ENCODE measurements around the gene SERPINI1. TPM values are rescaled to one million over a fixed set of nuclear protein-coding genes. Genes with fewer than 3 reads are reported as not detected.

SERPINI1 gene
- total RNA-seq, 6 donors from 2014 or later: 0.89 to 7.9 (median 4.5) TPM

- Histone ChIP-seq H3K4me1 (peaks cover 0 to 5% (median 0%) of the 10 kb centered on the region in 4 donors), H3K36me3 (no peaks in the 10 kb centered on the region), H3K27me3 (no peaks in the 10 kb centered on the region), H3K27ac (no peak overlapping the region), H3K9me3 (no peaks in the 10 kb centered on the region), H3K4me3 (no peak overlapping the region)
- no peak for TF ChIP-seq POLR2AphosphoS5 (IDR thresholded peaks at IDR 0.05)
- TF ChIP-seq EP300 (IDR thresholded peaks at IDR 0.05): peak in 1 of 4 donors; percentile 39
- TF ChIP-seq POLR2A (IDR thresholded peaks at IDR 0.05): no peak
- no peak for TF ChIP-seq CTCF (IDR thresholded peaks at IDR 0.05)
- ATAC-seq (ENCODE audit: low FRiP score in 2 of 2) (peak in 1 of 2 donors; percentile 24), DNase-seq (no peak)
- 41 to 55% methylated on average over 3 of the region's 3 CpGs for WGBS, 2 donors
Measured at GRCh38 chr3:167750272-167750971, 14.9 kb downstream of the SERPINI1 start.

GRCh38 chr3:167754049-167754448, 18.5 kb downstream of the SERPINI1 start:
- no peaks in the 10 kb centered on the region for H3K36me3 ChIP-seq
- ATAC-seq (ENCODE audit: low FRiP score in 2 of 2): no peak

GRCh38 chr3:167761302-167761701, 25.8 kb downstream of the SERPINI1 start:
- H3K27ac ChIP-seq: no peak overlapping the region
- ATAC-seq (ENCODE audit: low FRiP score in 2 of 2): no peak
- no peak for DNase-seq
- H3K4me1 ChIP-seq: no peaks in the 10 kb centered on the region
- no peak overlapping the region for H3K4me3 ChIP-seq
- no peaks in the 10 kb centered on the region for H3K36me3 ChIP-seq
- no peaks in the 10 kb centered on the region for H3K27me3 ChIP-seq
- H3K9me3 ChIP-seq: no peaks in the 10 kb centered on the region
- TF ChIP-seq CTCF (IDR thresholded peaks at IDR 0.05) (no peak), POLR2A (IDR thresholded peaks at IDR 0.05) (no peak), EP300 (IDR thresholded peaks at IDR 0.05) (no peak), POLR2AphosphoS5 (IDR thresholded peaks at IDR 0.05) (no peak)
- WGBS, 2 donors: 85 to 86% methylated on average over 1 of the region's 1 CpG

More at GRCh38 chr3:167754049-167754448, 18.5 kb downstream of the SERPINI1 start:
- no peak overlapping the region for H3K27ac ChIP-seq
- H3K9me3 ChIP-seq: no peaks in the 10 kb centered on the region
- H3K4me1 ChIP-seq: peaks cover 0 to 5% (median 0%) of the 10 kb centered on the region in 4 donors
- TF ChIP-seq EP300 (IDR thresholded peaks at IDR 0.05) (no peak), CTCF (IDR thresholded peaks at IDR 0.05) (no peak), POLR2A (IDR thresholded peaks at IDR 0.05) (no peak), POLR2AphosphoS5 (IDR thresholded peaks at IDR 0.05) (no peak)
- DNase-seq: no peak
- no peak overlapping the region for H3K4me3 ChIP-seq
- H3K27me3 ChIP-seq: no peaks in the 10 kb centered on the region

- Histone ChIP-seq H3K4me3 (no peak overlapping the region), H3K9me3 (no peaks in the 10 kb centered on the region), H3K4me1 (no peaks in the 10 kb centered on the region), H3K36me3 (no peaks in the 10 kb centered on the region), H3K27me3 (no peaks in the 10 kb centered on the region), H3K27ac (no peak overlapping the region)
- WGBS, 2 donors: 45 to 51% methylated on average over 2 of the region's 2 CpGs
- TF ChIP-seq EP300 (IDR thresholded peaks at IDR 0.05) (no peak), POLR2AphosphoS5 (IDR thresholded peaks at IDR 0.05) (no peak), POLR2A (IDR thresholded peaks at IDR 0.05) (no peak), CTCF (IDR thresholded peaks at IDR 0.05) (no peak)
- DNase-seq: no peak
- no peak for ATAC-seq (ENCODE audit: low FRiP score in 2 of 2)
Measured at GRCh38 chr3:167762296-167762695, 26.8 kb downstream of the SERPINI1 start.

GRCh38 chr3:167772992-167773391, 37.5 kb downstream of the SERPINI1 start:
- H3K36me3 ChIP-seq: no peaks in the 10 kb centered on the region
- H3K27me3 ChIP-seq: no peaks in the 10 kb centered on the region
- H3K4me3 ChIP-seq: no peak overlapping the region
- peaks cover 0 to 3% (median 0%) of the 10 kb centered on the region in 4 donors for H3K9me3 ChIP-seq
- WGBS, 2 donors: 31 to 39% methylated on average over 3 of the region's 3 CpGs
- no peak overlapping the region for H3K27ac ChIP-seq
- TF ChIP-seq EP300 (IDR thresholded peaks at IDR 0.05): no peak
- no peak for TF ChIP-seq POLR2AphosphoS5 (IDR thresholded peaks at IDR 0.05)
- DNase-seq: no peak
- H3K4me1 ChIP-seq: no peaks in the 10 kb centered on the region
- ATAC-seq (ENCODE audit: low FRiP score in 2 of 2): no peak
